ENCODE results near the gene RBMX2.

Gene RBMX2

GRCh38 chrX:130446974-130447373 lies 45.2 kb downstream of the RBMX2 start:
- no peak for DNase-seq

Data from GF-D8 (cell line).